Skeletal muscle cell (primary cell): ENCODE measurements around the gene EXOC3L1.
A peak's percentile ranks its signal among the peaks of the same experiment; 100 is the strongest.

Experiments
- DNase-seq: peaks from one replicate; pipeline ENCODE4 v3.0.0-alpha.2; 2010; ENCODE audit warnings: low read depth
- H3K4me3 ChIP-seq: 2 replicates; pipeline ENCODE4 v1.5.1; 2011; ENCODE audit warnings: low read depth, mild to moderate bottlenecking, control low read depth, low read length, moderate library complexity

The EXOC3L1 gene

GRCh38 chr16:67226295-67226803 is 36.4 kb upstream of the EXOC3L1 start:
- peak overlapping the region; percentile 100 for H3K4me3 ChIP-seq
- no peak for DNase-seq

GRCh38 chr16:67223992-67224391 is 34.1 kb upstream of the EXOC3L1 start:
- no peak for DNase-seq
- no peak overlapping the region for H3K4me3 ChIP-seq

GRCh38 chr16:67216612-67217490 is 26.9 kb upstream of the EXOC3L1 start:
- DNase-seq: no peak
- no peak overlapping the region for H3K4me3 ChIP-seq

- no peak overlapping the region for H3K4me3 ChIP-seq
- no peak for DNase-seq
These were observed 25.8 kb upstream of the EXOC3L1 start for GRCh38 chr16:67215706-67216105.

GRCh38 chr16:67213197-67214019 is 23.5 kb upstream of the EXOC3L1 start:
- no peak for DNase-seq
- H3K4me3 ChIP-seq: no peak overlapping the region

GRCh38 chr16:67212766-67213165 is 22.8 kb upstream of the EXOC3L1 start:
- no peak overlapping the region for H3K4me3 ChIP-seq
- no peak for DNase-seq

- H3K4me3 ChIP-seq: no peak overlapping the region
- DNase-seq: no peak
These were observed 21.7 kb upstream of the EXOC3L1 start for GRCh38 chr16:67211674-67212073.

GRCh38 chr16:67210069-67210937 is 20.4 kb upstream of the EXOC3L1 start:
- no peak for DNase-seq
- H3K4me3 ChIP-seq: no peak overlapping the region

GRCh38 chr16:67209565-67209964 is 19.6 kb upstream of the EXOC3L1 start:
- no peak overlapping the region for H3K4me3 ChIP-seq
- DNase-seq: no peak

- no peak overlapping the region for H3K4me3 ChIP-seq
- no peak for DNase-seq
These were observed 18.4 kb upstream of the EXOC3L1 start for GRCh38 chr16:67208154-67208896.

- no peak overlapping the region for H3K4me3 ChIP-seq
- DNase-seq: no peak
These were observed 17.5 kb upstream of the EXOC3L1 start for GRCh38 chr16:67207249-67208091.

GRCh38 chr16:67206838-67207248 is 16.9 kb upstream of the EXOC3L1 start:
- H3K4me3 ChIP-seq: no peak overlapping the region
- no peak for DNase-seq

- no peak overlapping the region for H3K4me3 ChIP-seq
- no peak for DNase-seq
These were observed 16.3 kb upstream of the EXOC3L1 start for GRCh38 chr16:67206129-67206837.

- no peak for DNase-seq
- H3K4me3 ChIP-seq: no peak overlapping the region
These were observed 14.1 kb upstream of the EXOC3L1 start for GRCh38 chr16:67204076-67204475.

- no peak overlapping the region for H3K4me3 ChIP-seq
- DNase-seq: no peak
These were observed 13.1 kb upstream of the EXOC3L1 start for GRCh38 chr16:67202956-67203493.

GRCh38 chr16:67202426-67202825 is 12.5 kb upstream of the EXOC3L1 start:
- no peak overlapping the region for H3K4me3 ChIP-seq
- no peak for DNase-seq
